Activated gamma-delta T cell (primary cell): ENCODE measurements around the gene VRK2.

Experiments
- DNase-seq: peaks from one replicate; lab custom pipeline; 2025; lab: John Stamatoyannopoulos, UW
- total RNA-seq, 2 donors: gene quantifications; one replicate each; lab custom pipeline; 2026; lab: John Stamatoyannopoulos, UW

Gene VRK2
- total RNA-seq, result 22.6 to 43.8 reads per million in 2 donors

GRCh38 chr2:58046585-58047372 is at the start of gene VRK2:
VRK2 (plus strand) TSS chr2:58046806; CDS start chr2:58048832, 2,026 bp downstream.
- peak; percentile 69 for DNase-seq

GRCh38 chr2:58006256-58006951 is 40.2 kb upstream of the VRK2 start:
- DNase-seq, result no peak

GRCh38 chr2:58006952-58007284 is 39.7 kb upstream of the VRK2 start:
- DNase-seq, result no peak

GRCh38 chr2:58010599-58010998 is 36.0 kb upstream of the VRK2 start:
- no peak for DNase-seq

- no peak for DNase-seq
Observed at GRCh38 chr2:58019229-58019628, 27.4 kb upstream of the VRK2 start.

- no peak for DNase-seq
Observed at GRCh38 chr2:58025150-58025933, 21.3 kb upstream of the VRK2 start.

- DNase-seq, result no peak
Observed at GRCh38 chr2:58027029-58027428, 19.6 kb upstream of the VRK2 start.

- no peak for DNase-seq
Observed at GRCh38 chr2:58030771-58031170, 15.8 kb upstream of the VRK2 start.

- no peak for DNase-seq
Observed at GRCh38 chr2:58032016-58032763, 14.4 kb upstream of the VRK2 start.

GRCh38 chr2:58032764-58033080 is 13.9 kb upstream of the VRK2 start:
- DNase-seq, result no peak

GRCh38 chr2:58033530-58033929 is 13.1 kb upstream of the VRK2 start:
- DNase-seq, result no peak

- no peak for DNase-seq
Observed at GRCh38 chr2:58035352-58035751, 11.3 kb upstream of the VRK2 start.

- DNase-seq, result no peak
Observed at GRCh38 chr2:58039170-58039611, 7.4 kb upstream of the VRK2 start.

- DNase-seq, result no peak
Observed at GRCh38 chr2:58042486-58042970, 4.1 kb upstream of the VRK2 start.

GRCh38 chr2:58044145-58044544 is 2.5 kb upstream of the VRK2 start:
- DNase-seq, result no peak

- no peak for DNase-seq
Observed at GRCh38 chr2:58045580-58046334, 849 bp upstream of the VRK2 start.

- DNase-seq, result no peak
Observed at GRCh38 chr2:58046335-58046584, 346 bp upstream of the VRK2 start.

GRCh38 chr2:58047373-58047935 is 848 bp downstream of the VRK2 start:
- no peak for DNase-seq

GRCh38 chr2:58047961-58048360 is 1.4 kb downstream of the VRK2 start:
- no peak for DNase-seq

- no peak for DNase-seq
Observed at GRCh38 chr2:58051445-58051844, 4.8 kb downstream of the VRK2 start.

GRCh38 chr2:58052978-58053377 is 6.4 kb downstream of the VRK2 start:
- no peak for DNase-seq
